ENCODE measurements around the gene ZNF3. TPM values are rescaled to one million over a fixed set of nuclear protein-coding genes. Genes with fewer than 3 reads are reported as not detected.

ZNF3 gene
- total and polyA plus RNA-seq, 4 donors, result 10.2 to 18.2 (median 12.2) TPM

DNA sequence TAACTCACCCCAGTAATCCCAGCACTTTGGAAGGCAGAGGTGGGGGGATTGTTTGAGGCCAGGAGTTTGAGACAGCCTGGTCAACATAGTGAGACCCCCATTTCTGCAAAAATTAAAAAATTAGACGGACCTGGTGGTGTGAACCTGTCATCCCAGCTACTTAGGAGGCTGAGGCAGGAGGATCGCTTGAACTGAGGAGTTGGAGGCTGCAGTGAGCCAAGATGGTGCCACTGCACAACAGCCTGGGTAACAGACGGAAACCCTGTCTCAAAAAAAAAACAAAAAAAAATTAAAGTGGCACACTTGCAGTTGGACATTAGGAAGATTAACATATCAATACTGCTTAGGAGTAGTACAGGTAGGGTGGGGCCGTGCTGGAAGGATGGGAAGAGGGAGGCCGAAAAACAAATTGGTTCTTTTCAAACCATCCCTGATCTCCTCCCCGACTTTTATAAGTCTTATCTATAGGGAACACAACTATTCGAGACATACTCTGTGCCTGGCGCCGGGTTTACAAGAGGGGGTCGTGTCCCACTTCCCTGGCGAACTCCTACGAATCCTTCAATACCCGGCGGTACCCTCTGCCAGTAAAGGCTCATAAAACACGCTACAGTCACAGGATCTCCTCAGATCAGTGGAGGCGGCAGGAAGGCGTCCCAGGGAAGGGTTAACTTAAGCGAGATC is 37.0 kb upstream of the ZNF3 start:
- Histone ChIP-seq H3K4me1 (ENCODE audit: control insufficient read depth in 4 of 4, insufficient read depth in 4 of 4, low read length in 3 of 4) (peaks cover 3 to 26% (median 19%) of the 10 kb centered on the region in 4 donors), H3K36me3 (ENCODE audit: control insufficient read depth in 4 of 4, insufficient read depth in 3 of 4, low read depth in 1 of 4, low read length in 3 of 4) (peaks cover 0 to 4% (median 0%) of the 10 kb centered on the region in 4 donors), H3K9me3 (ENCODE audit: control insufficient read depth in 4 of 4, low read length in 3 of 4) (no peaks in the 10 kb centered on the region), H3K27me3 (ENCODE audit: control insufficient read depth in 4 of 4, insufficient read depth in 4 of 4, low read length in 3 of 4) (no peaks in the 10 kb centered on the region), H3K27ac (ENCODE audit: low read depth in 1 of 2, low read length in 2 of 2) (peak overlapping the region in 1 of 2 donors; percentile 60), H3K9ac (ENCODE audit: low read depth in 1 of 2, low read length in 2 of 2) (peak overlapping the region; percentile 10 to 81), H3K4me3 (ENCODE audit: low read depth in 1 of 3, low read length in 3 of 3) (peak overlapping the region; percentile 77 to 99 (median 95))
- WGBS, result 21% methylated on average over 18 of the region's 18 CpGs
- no peak for DNase-seq (ENCODE audit: low spot score)
- TF ChIP-seq TAF1 (conservative IDR thresholded peaks at IDR 0.05) (no peak), EGR1 (IDR thresholded peaks at IDR 0.05; ENCODE audit: low read depth in 2 of 2) (no peak), NR2F2 (IDR thresholded peaks at IDR 0.05) (no peak), FOXA1 (IDR thresholded peaks at IDR 0.05) (no peak), FOXA2 (IDR thresholded peaks at IDR 0.05) (no peak), YY1 (IDR thresholded peaks at IDR 0.05) (no peak), RXRA (IDR thresholded peaks at IDR 0.05) (no peak), JUND (IDR thresholded peaks at IDR 0.05) (no peak), HNF4G (IDR thresholded peaks at IDR 0.05) (no peak), GABPA (IDR thresholded peaks at IDR 0.05 in 1 of 2, conservative IDR thresholded peaks at IDR 0.05 in 1 of 2) (no peak), HNF4A (conservative IDR thresholded peaks at IDR 0.05) (no peak), RAD21 (IDR thresholded peaks at IDR 0.05) (no peak), SP1 (IDR thresholded peaks at IDR 0.05) (no peak)
- TF ChIP-seq, protein P1, sequence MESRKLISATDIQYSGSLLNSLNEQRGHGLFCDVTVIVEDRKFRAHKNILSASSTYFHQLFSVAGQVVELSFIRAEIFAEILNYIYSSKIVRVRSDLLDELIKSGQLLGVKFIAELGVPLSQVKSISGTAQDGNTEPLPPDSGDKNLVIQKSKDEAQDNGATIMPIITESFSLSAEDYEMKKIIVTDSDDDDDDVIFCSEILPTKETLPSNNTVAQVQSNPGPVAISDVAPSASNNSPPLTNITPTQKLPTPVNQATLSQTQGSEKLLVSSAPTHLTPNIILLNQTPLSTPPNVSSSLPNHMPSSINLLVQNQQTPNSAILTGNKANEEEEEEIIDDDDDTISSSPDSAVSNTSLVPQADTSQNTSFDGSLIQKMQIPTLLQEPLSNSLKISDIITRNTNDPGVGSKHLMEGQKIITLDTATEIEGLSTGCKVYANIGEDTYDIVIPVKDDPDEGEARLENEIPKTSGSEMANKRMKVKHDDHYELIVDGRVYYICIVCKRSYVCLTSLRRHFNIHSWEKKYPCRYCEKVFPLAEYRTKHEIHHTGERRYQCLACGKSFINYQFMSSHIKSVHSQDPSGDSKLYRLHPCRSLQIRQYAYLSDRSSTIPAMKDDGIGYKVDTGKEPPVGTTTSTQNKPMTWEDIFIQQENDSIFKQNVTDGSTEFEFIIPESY (IDR thresholded peaks at IDR 0.05), result no peak
- TF ChIP-seq, protein P2, sequence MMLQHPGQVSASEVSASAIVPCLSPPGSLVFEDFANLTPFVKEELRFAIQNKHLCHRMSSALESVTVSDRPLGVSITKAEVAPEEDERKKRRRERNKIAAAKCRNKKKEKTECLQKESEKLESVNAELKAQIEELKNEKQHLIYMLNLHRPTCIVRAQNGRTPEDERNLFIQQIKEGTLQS (IDR thresholded peaks at IDR 0.05), result no peak
- TF ChIP-seq, protein P3, sequence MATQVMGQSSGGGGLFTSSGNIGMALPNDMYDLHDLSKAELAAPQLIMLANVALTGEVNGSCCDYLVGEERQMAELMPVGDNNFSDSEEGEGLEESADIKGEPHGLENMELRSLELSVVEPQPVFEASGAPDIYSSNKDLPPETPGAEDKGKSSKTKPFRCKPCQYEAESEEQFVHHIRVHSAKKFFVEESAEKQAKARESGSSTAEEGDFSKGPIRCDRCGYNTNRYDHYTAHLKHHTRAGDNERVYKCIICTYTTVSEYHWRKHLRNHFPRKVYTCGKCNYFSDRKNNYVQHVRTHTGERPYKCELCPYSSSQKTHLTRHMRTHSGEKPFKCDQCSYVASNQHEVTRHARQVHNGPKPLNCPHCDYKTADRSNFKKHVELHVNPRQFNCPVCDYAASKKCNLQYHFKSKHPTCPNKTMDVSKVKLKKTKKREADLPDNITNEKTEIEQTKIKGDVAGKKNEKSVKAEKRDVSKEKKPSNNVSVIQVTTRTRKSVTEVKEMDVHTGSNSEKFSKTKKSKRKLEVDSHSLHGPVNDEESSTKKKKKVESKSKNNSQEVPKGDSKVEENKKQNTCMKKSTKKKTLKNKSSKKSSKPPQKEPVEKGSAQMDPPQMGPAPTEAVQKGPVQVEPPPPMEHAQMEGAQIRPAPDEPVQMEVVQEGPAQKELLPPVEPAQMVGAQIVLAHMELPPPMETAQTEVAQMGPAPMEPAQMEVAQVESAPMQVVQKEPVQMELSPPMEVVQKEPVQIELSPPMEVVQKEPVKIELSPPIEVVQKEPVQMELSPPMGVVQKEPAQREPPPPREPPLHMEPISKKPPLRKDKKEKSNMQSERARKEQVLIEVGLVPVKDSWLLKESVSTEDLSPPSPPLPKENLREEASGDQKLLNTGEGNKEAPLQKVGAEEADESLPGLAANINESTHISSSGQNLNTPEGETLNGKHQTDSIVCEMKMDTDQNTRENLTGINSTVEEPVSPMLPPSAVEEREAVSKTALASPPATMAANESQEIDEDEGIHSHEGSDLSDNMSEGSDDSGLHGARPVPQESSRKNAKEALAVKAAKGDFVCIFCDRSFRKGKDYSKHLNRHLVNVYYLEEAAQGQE (IDR thresholded peaks at IDR 0.05), result no peak
- TF ChIP-seq, protein P4, sequence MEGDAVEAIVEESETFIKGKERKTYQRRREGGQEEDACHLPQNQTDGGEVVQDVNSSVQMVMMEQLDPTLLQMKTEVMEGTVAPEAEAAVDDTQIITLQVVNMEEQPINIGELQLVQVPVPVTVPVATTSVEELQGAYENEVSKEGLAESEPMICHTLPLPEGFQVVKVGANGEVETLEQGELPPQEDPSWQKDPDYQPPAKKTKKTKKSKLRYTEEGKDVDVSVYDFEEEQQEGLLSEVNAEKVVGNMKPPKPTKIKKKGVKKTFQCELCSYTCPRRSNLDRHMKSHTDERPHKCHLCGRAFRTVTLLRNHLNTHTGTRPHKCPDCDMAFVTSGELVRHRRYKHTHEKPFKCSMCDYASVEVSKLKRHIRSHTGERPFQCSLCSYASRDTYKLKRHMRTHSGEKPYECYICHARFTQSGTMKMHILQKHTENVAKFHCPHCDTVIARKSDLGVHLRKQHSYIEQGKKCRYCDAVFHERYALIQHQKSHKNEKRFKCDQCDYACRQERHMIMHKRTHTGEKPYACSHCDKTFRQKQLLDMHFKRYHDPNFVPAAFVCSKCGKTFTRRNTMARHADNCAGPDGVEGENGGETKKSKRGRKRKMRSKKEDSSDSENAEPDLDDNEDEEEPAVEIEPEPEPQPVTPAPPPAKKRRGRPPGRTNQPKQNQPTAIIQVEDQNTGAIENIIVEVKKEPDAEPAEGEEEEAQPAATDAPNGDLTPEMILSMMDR (IDR thresholded peaks at IDR 0.05; ENCODE audit: low read depth, low read length, missing input control), result no peak
- TF ChIP-seq, protein P5, sequence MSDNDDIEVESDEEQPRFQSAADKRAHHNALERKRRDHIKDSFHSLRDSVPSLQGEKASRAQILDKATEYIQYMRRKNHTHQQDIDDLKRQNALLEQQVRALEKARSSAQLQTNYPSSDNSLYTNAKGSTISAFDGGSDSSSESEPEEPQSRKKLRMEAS (IDR thresholded peaks at IDR 0.05), result no peak

All from liver (tissue), 9 donors.